Tibial nerve (tissue), 4 donors: Measurements from ENCODE around the gene SPACA4. TPM values are rescaled to one million over a fixed set of nuclear protein-coding genes. Genes with fewer than 3 reads are reported as not detected.
A peak's percentile ranks its signal among the peaks of the same experiment; 100 is the strongest.

ENCODE experiments used
- DNase-seq, 2 donors: peaks; one replicate each; pipeline ENCODE4 v3.0.0-alpha.2; 2019; ENCODE audit warnings: low spot score in 2 of 2
- H3K27ac ChIP-seq, 4 donors: fragments of 200-600 bp; sonication (generic) in 3 of 4; one replicate each; pipeline ENCODE4 v1.5.1; 2017 to 2019; ENCODE audit warnings: mild to moderate bottlenecking in 1 of 4
- H3K27me3 ChIP-seq, 2 donors: fragments of 200-600 bp; sonication (generic) in 1 of 2; one replicate each; pipeline versions ENCODE4 v1.5.1 to v1.6.0; 2017 to 2019
- H3K36me3 ChIP-seq, 3 donors: fragments of 200-600 bp; sonication (generic); one replicate each; pipeline ENCODE4 v1.5.1; 2018 to 2019
- H3K4me1 ChIP-seq, 4 donors: fragments of 200-600 bp; sonication (generic) in 3 of 4; one replicate each; pipeline ENCODE4 v1.5.1; 2017 to 2019
- H3K4me3 ChIP-seq, 4 donors: fragments of 200-600 bp; sonication (generic) in 3 of 4; one replicate each; pipeline ENCODE4 v1.5.1; 2017 to 2019; ENCODE audit warnings: mild to moderate bottlenecking in 1 of 4, moderate library complexity in 1 of 4
- H3K9me3 ChIP-seq, 4 donors: fragments of 200-600 bp; sonication (generic) in 3 of 4; one replicate each; pipeline ENCODE4 v1.5.1; 2017 to 2019
- CTCF ChIP-seq, 5 experiments: fragments of 200-600 bp in 3 of 5; fragments of 450-650 bp in 2 of 5; sonication (generic) in 3 of 5; IDR thresholded peaks; one replicate each; pipeline ENCODE4 v1.5.1; 2016 to 2019; ENCODE audit warnings: antibody characterized with exemption in 5 of 5, mild to moderate bottlenecking in 3 of 5, moderate library complexity in 2 of 5
- EP300 ChIP-seq, 2 donors: sonication (generic); formaldehyde crosslinking; IDR thresholded peaks; one replicate each; pipeline ENCODE4 v1.6.1; 2017; ENCODE audit warnings: antibody characterized with exemption in 2 of 2, mild to moderate bottlenecking in 1 of 2
- POLR2A ChIP-seq, 2 donors: fragments of 450-650 bp; IDR thresholded peaks; one replicate each; pipeline ENCODE4 v1.6.1; 2017; ENCODE audit warnings: antibody characterized with exemption in 2 of 2, mild to moderate bottlenecking in 2 of 2, moderate library complexity in 2 of 2
- WGBS, 2 donors: methylation state at CpG; one replicate each; pipeline ENCODE4 v1.1.5; 2018; 5-methylcytosine and 5-hydroxymethylcytosine counted together
- total RNA-seq, 4 donors: library from RNA; depleted of rRNA; stranded (reverse); fragments of >200 nt; gene quantifications; one replicate each; pipeline ENCODE4 v1.1.0, GENCODE V29; 2016

The SPACA4 gene
- total RNA-seq, 4 donors from 2014 or later = not detected

DNA sequence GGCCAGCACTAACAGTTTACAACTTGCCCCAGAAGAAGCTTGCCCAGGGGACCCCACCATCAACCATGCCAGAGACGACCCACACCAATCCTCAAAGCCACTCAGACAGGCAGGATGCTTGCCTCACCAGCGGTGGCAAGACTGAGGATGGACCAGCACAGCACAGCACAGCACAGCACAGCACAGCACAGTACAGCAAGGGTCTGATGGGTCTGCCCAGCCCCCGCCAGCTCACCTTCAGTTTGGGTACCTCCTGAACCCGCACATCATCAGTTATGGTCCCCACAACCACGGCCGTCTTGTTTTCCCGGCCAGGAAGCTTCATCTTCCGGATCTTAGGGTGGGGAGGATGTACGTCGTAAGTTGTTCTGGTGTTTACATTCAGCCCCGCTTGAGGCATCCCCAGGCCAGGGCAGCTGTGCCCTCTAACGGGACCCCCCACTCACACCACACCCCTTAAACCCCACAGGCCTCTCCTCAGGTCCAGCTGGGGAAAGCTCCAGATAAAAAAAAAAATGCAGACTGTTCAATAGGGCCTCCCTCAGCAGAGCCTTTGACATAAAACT, 10.0 kb downstream of the SPACA4 start:
- H3K27me3 ChIP-seq = no peaks in the 10 kb centered on the region
- no peak for DNase-seq
- H3K4me1 ChIP-seq = peaks cover 0 to 61% (median 24%) of the 10 kb centered on the region in 4 donors
- TF ChIP-seq CTCF (IDR thresholded peaks at IDR 0.05) (no peak), POLR2A (IDR thresholded peaks at IDR 0.05) (no peak), EP300 (IDR thresholded peaks at IDR 0.05) (no peak)
- H3K9me3 ChIP-seq = no peaks in the 10 kb centered on the region
- no peak overlapping the region for H3K4me3 ChIP-seq
- WGBS, 2 donors = 64 to 66% methylated on average over 10 to 12 of the region's 12 CpGs
- H3K27ac ChIP-seq = peak overlapping the region in 1 of 4 donors; percentile 22
- H3K36me3 ChIP-seq = peaks cover 0 to 41% (median 13%) of the 10 kb centered on the region in 3 donors

DNA sequence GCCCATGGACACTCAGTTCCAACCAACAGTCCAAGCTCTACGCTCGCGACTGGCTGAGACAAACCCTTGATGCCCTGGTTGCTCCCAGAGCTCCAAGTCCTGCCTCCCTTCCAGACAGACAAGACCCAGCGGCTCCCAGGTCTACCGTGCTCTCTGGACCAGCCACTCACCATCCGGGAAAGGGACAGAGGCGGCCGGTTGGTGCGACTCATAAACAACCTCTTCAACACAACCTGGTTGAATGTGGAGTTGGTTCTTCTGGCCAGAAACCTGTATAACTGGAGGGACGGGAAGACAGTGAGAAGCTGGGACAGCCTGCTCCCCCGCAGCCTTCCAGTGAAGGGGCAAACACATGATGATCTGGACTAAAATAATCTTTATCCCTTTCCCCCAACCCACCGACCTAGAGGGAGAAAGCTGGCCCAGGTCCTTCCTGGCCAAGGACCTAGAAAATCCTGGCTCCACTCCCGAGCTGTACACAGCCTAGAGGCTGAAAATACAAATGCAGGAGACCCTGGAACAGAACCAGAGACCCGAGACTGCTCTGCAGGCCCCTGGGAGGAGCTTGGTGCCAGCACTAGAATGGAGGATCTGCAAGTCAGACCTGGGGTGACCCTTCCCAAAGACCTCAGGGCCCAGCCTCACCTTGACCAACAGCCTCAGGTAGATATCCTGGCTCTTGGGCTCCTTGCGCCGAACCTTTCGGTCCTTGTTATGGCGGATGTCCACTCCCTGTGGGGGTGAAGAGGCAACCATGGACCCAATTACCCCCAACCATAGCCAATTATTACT, 10.8 kb downstream of the SPACA4 start:
- H3K4me3 ChIP-seq = peak overlapping the region in 3 of 4 donors; percentile 69 to 95 (median 93)
- no peaks in the 10 kb centered on the region for H3K27me3 ChIP-seq
- peak overlapping the region; percentile 47 to 96 (median 90) for H3K27ac ChIP-seq
- WGBS, 2 donors = 65 to 70% methylated on average over 17 to 18 of the region's 18 CpGs
- DNase-seq = no peak
- peaks cover 0 to 41% (median 13%) of the 10 kb centered on the region in 3 donors for H3K36me3 ChIP-seq
- no peaks in the 10 kb centered on the region for H3K9me3 ChIP-seq
- TF ChIP-seq EP300 (IDR thresholded peaks at IDR 0.05) (no peak), CTCF (IDR thresholded peaks at IDR 0.05) (no peak), POLR2A (IDR thresholded peaks at IDR 0.05) (no peak)
- H3K4me1 ChIP-seq = peaks cover 0 to 63% (median 24%) of the 10 kb centered on the region in 4 donors

GRCh38 chr19:48618278-48618915, 11.9 kb downstream of the SPACA4 start:
- H3K27ac ChIP-seq = peak overlapping the region; percentile 47 to 96 (median 90)
- H3K4me3 ChIP-seq = peak overlapping the region; percentile 69 to 95 (median 89)
- H3K4me1 ChIP-seq = peaks cover 0 to 72% (median 30%) of the 10 kb centered on the region in 4 donors
- no peak for DNase-seq
- TF ChIP-seq POLR2A (IDR thresholded peaks at IDR 0.05) = no peak
- no peak for TF ChIP-seq EP300 (IDR thresholded peaks at IDR 0.05)
- no peak for TF ChIP-seq CTCF (IDR thresholded peaks at IDR 0.05)
- H3K27me3 ChIP-seq = no peaks in the 10 kb centered on the region
- WGBS, 2 donors = 1 to 2% methylated on average over 18 of the region's 18 CpGs
- peaks cover 0 to 41% (median 13%) of the 10 kb centered on the region in 3 donors for H3K36me3 ChIP-seq
- H3K9me3 ChIP-seq = no peaks in the 10 kb centered on the region

GRCh38 chr19:48618916-48619691, 12.6 kb downstream of the SPACA4 start, which contains the start of the genes RPL18 and SPHK2:
RPL18 (minus strand) TSS chr19:48619178; CDS start chr19:48619143, 35 bp downstream.
SPHK2 (plus strand) TSS chr19:48619506; CDS start chr19:48620515, 1,009 bp downstream.
- H3K9me3 ChIP-seq = no peaks in the 10 kb centered on the region
- peak within 1 kb of the TSS; percentile 69 to 95 (median 89) for H3K4me3 ChIP-seq
- no peaks in the 10 kb centered on the region for H3K27me3 ChIP-seq
- 0 to 1% methylated on average over 33 to 68 of the region's 69 CpGs for WGBS, 2 donors
- peak; percentile 90 to 95 for DNase-seq
- H3K27ac ChIP-seq = peak within 1 kb of the TSS; percentile 80 to 96 (median 92)
- peak in 2 of 5 experiments; percentile 7 to 40 for TF ChIP-seq CTCF (IDR thresholded peaks at IDR 0.05)
- peak; percentile 80 to 91 for TF ChIP-seq POLR2A (IDR thresholded peaks at IDR 0.05)
- TF ChIP-seq EP300 (IDR thresholded peaks at IDR 0.05) = peak; percentile 96 to 97
- H3K4me1 ChIP-seq = peaks cover 0 to 78% (median 35%) of the 10 kb centered on the region in 4 donors
- H3K36me3 ChIP-seq = peaks cover 0 to 41% (median 13%) of the 10 kb centered on the region in 3 donors
